HG02981 (cell line): Measurements from ENCODE around the gene HAPLN2.
"Not testable (repeated sequence)": the region's sequence is repeated elsewhere in the genome, so short reads cannot be mapped to it uniquely, and the experiment has no call there.

ENCODE experiments used
- ATAC-seq: cut with Tn5 transposase; IDR thresholded peaks from one replicate; pipeline ENCODE4 v1.9.1; 2021; ENCODE audit warnings: mild to moderate bottlenecking, moderate library complexity; ENCODE audit not compliant: unreplicated experiment

The HAPLN2 gene

DNA sequence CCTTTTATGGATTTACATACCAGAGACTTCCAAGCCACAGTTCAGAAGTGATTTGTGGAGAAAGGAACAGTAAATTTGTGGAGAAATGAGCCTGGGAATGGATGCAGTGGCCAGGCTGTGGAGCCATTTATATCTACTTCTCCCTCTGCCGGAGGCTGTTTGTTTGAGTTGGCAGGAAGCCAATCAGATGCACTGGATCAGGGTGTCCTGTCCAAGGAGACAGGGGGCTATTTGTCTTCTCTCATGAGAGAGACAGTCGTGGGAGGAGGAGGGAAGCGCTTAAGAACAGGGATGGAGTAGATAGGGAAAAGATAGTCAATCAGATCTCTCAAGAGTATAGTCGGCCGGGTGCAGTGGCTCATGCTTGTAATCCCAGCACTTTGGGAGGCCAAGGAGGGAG, 2.8 kb upstream of the HAPLN2 start:
- no peak for ATAC-seq

DNA sequence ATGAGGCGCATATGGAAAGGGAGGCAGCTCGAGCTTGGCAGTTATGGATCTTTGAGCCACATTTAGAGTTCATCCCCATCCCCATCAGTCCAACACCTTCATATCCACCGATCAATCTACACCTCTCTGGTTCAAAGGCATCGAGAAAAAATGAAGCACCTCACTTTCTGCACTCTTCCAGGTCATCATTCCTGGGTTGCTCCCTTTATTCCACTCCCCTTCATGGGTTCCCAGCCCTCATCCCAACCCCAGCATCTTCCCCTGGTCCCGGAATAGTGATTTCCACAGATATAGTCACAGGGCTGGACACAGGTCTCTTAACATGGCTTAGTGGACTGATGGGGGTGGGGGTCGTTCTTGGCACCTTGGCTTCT, 354 bp downstream of the HAPLN2 start:
- ATAC-seq, result no peak

DNA sequence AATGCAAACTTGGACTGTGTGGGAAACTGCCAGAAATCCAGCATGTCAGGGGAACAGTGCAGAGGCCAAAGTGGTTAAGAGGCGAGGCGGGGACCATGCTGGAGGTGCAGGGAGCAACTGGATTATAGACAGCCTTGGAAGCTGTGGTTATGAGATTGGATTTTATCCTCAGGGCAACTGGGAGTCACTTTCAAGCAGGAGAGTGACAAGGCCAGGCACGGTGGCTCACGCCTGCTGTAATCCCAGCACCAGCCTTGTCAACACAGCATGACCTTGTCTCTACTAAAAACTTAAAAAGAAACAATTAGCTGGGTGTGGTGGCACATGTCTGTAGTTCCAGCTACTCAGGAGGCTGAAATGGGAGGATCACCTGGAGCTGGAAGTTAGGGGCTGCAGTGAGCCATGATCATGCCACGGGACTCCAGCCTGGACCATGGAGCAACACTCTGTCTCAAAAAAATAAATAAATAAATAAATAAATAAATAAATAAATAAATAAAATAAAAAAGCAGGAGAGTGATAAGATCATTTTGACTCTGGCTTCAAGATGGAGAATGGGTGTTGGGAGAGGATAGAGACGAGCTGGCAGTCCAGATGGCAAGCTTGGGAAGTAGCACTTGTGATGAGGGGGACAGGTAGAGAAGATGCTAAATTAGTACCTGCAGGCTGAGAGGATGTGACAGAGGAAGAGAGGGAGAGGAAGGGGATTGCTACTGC, 3.5 kb downstream of the HAPLN2 start:
- no peak for ATAC-seq

DNA sequence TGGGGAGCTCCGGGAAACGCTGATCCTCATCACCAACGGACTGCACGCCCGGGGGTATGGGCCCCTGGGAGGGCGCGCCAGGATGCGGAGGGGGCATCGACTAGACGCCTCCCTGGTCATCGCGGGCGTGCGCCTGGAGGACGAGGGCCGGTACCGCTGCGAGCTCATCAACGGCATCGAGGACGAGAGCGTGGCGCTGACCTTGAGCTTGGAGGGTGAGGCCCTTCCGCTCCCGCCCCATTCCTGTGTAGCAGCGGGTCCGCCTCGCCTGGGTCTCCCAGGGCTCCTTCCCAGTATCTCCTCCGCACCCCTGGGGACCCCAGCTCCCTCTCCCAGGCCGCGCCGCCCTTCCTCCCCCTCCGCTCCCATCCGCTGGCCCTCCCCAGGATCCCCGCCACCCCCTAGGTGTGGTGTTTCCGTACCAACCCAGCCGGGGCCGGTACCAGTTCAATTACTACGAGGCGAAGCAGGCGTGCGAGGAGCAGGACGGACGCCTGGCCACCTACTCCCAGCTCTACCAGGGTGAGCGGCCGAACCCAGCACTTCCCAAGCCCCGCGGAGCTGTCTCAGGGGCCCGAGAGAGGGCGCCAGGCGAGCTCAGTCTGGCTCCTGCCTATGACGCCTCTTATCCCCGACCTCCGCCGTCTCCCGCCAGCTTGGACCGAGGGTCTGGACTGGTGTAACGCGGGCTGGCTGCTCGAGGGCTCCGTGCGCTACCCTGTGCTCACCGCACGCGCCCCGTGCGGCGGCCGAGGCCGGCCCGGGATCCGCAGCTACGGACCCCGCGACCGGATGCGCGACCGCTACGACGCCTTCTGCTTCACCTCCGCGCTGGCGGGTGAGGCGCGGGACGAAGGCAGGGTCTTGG, 5.0 kb downstream of the HAPLN2 start:
- no peak for ATAC-seq

DNA sequence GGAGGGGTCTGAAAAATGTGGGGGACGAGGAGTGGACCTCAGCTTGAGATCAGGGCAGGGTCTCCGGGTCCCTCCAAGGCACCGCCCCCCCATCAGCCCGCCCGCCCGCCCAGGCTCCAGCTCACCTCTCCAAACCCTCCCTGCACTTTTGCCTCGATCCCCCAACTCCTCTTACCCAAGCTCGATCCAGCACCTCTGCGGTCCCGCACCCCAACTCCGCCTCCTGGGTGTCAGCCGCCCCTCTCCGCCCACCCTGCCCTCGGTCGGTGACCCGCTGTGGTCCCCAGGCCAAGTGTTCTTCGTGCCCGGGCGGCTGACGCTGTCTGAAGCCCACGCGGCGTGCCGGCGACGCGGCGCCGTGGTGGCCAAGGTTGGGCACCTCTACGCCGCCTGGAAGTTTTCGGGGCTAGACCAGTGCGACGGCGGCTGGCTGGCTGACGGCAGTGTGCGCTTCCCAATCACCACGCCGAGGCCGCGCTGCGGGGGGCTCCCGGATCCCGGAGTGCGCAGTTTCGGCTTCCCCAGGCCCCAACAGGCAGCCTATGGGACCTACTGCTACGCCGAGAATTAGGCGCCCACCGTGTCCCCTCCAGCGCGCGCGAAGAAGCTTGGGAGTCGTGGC, 5.7 kb downstream of the HAPLN2 start:
- ATAC-seq, result no peak

DNA sequence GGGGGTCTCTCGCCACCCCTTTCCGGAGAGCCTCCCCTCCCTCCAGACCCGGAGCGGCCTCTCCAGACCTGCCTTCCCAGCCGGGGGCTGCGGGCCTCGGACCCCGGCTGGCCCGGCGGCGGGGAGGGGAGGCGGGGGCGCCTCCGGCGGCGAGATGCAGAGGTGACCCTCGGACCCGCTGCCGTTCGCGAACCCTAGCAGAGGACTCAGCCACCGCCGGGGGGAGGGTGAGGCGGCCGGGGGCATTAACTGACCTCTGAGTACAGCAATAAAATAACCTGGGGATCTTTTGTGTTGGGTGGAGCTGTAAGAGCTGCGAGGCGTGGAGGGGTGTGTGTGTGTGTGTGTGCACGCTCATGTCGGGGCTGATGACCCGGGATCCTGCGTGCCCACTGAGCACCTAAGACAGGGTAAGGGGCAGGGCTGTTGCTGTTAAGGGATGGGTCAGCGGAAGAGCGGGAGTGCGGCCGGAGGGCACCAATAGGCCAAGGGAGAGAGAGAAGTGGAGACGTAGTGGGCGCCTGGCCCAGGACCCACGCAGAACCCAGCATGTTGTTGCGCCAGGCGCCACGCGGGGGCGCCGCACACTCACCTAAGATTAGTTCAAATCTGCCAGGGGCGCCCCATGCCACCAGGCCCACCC, 6.3 kb downstream of the HAPLN2 start:
- ATAC-seq, result no peak

DNA sequence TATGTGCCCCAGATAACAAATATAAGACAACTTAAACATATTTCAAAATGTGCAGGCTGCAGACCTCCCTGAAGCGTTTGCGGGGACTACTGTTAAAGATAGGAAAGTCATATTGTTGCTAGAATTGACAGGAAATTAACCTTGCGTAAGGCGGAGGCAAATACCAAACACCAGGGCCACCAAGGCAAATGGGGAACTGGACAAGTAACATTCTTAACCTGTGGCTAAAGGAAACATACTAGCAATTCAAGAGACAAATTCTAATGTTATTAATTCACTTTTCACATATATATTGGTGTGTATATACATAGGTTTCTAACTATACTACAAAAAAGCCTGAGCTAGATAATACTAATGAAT, 6.8 kb downstream of the HAPLN2 start:
- no peak for ATAC-seq

DNA sequence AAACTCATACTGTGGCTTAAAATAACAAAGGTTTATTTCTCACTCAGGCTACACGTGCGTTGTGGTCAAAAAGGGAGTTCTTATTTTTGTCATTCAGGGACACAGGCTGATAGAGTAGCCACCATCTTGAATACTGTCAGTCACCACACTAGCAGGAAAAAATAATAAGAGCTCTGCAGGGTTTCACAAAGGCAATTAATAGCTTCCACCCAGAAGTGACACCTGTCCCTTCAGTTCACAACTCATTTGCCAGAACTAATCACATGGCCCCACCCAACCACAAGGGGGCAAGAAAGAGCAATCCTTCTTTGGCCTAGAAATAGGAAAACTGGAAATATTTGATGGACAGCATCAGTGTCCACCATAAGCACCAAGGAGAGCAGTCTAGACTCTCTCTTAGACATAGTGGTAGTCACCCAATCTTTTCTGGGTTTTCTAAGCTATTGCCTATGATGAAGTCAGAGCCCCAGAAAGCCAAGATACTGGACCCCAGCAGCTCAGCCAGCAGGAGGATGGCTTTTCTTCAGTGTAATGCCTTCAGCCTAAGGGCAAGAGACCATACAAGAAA, 8.2 kb downstream of the HAPLN2 start:
- no peak for ATAC-seq

DNA sequence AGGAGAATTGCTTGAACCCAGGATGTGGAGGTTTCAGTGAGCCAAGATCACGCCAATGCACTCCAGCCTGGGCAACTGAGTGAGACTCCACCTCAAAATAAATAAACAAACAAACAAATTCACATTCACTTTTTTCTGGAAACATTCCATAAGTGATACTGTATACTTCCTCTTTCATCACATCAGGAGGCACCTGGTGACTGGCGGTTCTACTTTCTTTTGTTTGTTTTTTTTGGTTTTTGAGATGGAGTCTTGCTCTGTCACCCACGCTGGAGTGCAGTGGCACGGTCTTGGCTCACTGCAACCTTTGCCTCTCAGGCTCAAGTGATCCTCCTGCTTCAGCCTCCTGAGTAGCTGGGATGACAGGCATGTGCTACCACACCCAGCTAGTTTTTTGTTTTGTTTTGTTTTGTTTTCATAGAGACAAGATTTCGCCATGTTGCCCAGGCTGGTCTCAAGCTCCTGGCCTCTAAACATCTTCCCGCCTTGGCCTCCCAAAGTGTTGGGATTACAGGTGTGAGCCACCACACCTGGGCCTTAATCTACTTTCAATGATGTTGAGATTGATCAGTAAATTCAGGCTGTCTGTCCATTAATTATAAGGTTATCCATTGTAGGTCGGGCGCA, 10.7 kb downstream of the HAPLN2 start:
- ATAC-seq, result no peak

DNA sequence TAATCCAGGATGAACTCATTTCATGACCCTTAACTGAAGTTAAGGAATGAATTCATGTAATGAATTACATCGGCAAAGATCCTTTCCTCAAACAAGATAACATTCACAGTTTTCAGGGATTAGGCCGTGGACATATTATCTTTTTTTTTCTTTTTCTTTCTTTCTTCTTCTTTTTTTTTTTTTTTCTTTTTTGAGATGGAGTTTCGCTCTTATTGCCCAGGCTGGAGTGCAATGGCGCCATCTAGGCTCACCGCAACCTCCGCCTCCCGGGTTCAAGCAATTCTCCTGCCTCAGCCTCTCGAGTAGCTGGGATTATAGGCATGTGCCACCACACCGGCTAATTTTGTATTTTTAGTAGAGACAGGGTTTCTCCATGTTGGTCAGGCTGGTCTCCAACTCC, 11.9 kb downstream of the HAPLN2 start:
- ATAC-seq, result not testable (repeated sequence)

DNA sequence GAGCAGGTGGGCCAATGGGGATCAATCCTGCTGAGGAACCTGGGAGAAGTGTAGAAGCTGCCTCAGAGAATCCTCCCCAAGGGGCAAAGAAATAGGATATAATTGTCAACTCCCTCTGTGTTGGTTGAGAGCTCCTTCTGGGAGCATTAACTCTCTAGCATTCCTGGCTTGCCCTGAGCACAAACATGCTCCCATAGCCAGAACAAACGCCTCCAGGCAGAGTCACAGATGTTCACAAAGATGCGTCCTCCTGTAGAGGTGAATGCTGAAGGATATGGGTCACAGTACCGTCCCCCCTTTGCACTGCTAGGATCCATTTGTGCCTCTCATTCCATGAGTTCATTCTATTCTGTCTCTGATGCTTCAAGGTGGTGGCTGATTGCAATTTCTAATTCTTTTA, 13.1 kb downstream of the HAPLN2 start:
- ATAC-seq, result no peak

DNA sequence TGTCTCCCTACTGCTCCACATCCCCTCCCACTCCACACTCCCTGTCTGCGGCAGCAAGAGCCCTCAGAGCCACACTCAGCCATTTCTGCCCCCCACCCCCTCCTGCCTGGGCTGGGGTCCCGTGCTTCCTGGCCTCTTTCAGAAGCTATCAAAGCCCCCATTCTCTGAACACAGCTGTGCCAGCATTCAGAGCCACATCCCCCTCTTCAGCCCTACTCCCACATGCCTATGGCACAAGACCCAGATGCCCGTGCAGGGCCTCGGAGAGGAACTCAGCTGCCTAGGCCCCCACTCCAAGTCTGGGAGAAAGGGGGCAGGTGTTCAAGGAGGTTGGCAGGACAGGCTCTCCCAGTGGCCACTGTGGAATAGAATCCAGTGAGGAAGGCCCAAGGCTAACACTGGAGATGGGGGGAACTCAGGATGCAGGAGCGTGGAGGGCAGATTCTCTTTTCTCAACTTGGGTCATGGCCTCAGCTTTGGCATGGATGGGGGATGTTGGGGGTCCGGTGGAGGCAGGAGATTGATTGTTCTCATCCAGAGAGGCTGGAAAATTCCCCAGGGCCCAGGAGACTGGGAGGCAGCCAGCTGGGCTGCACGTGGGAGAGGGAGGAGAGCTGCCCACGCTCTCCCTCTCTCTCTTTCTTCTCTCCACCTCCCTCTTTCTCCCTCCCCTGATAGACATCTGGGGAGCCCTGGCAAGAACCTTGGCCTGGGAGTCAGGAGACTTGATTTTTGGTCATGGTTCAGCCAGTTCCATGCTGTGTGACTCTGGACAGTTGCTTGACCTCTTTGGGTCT, 19.2 kb downstream of the HAPLN2 start:
- no peak for ATAC-seq

DNA sequence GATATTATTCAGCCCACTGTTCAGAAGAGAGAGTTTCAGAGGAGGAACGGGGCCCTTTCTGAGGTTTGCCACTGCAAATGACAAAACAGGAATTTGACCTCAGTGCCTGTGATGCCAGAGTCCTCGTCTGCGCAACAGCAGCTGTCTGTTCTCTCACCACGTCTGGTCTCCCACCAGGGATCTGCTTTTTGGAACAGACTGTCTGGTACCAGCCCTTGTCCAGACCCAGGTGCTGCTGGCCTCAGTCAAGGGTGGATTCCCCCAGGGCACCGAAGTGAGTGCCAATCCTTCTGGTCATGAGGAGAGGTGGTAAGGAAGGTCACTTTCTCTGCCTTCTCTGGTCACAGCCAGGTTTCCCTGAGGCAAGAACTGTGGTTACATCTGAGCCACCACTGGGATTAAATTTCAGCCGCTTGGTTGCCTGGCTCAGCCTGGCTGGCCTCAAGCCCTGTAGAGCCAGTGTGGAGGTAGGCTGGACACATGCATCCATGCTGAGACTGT, 20.4 kb downstream of the HAPLN2 start:
- ATAC-seq, result no peak

DNA sequence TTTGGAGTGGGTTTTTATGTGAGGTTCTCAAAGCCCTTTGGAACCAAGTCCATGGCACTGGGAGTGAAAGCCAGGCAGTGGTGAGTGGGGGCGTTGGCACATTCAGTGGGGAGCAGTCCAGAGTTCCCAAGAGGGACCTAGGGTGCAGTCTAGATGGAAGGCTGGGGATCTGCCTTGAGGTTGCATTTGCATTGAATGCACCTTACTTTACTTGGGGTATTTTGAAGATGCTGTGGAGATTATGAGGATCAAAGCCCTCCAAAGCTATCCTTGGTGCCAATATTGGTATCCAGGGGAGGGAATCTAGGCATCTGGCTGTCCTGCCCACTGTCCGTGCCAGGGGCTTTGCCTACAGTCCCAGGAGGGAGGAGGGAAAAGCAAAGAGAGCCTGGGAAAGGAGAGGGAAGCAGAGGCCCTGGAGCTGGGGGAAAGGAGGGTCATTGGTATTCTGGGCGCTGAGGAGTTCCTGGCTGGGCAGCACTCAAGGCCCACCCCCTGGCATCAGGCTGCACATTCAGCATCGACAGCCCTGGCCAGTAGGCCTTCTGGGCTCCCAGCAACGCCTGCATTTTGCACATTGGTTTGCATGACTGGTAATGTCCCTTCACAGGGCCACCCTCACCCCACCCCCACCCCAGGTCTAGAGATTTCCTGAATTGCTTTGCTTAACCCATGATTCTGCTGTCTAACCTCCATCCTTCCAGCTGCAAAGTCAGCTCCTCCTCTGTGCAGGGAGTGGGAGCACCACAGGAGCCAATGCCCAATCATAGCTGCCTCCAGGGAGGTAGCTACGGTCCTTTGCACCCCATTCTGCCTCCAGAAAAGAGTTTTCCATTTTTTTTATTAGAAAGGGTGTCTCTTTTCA, 21.9 kb downstream of the HAPLN2 start:
- no peak for ATAC-seq

DNA sequence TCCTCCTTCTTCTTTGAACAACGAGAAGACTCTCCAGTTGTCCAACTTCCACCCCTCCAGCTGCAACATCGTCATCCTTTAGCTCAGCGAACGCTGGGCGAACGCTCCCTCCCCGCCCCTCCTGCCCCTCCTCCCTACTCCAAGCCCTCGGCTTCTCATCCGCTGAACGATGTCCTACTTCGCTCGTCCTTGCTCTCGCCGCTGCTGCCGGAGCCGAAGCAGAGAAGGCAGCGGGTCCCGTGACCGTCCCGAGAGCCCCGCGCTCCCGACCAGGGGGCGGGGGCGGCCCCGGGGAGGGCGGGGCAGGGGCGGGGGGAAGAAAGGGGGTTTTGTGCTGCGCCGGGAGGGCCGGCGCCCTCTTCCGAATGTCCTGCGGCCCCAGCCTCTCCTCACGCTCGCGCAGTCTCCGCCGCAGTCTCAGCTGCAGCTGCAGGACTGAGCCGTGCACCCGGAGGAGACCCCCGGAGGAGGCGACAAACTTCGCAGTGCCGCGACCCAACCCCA, 22.6 kb downstream of the HAPLN2 start, which contains the start of gene BCAN:
BCAN (plus strand) TSS at position 357 of the 504 bp plus-strand sequence. CDS start 3,938 bp downstream, outside the sequence.
- ATAC-seq, result no peak

DNA sequence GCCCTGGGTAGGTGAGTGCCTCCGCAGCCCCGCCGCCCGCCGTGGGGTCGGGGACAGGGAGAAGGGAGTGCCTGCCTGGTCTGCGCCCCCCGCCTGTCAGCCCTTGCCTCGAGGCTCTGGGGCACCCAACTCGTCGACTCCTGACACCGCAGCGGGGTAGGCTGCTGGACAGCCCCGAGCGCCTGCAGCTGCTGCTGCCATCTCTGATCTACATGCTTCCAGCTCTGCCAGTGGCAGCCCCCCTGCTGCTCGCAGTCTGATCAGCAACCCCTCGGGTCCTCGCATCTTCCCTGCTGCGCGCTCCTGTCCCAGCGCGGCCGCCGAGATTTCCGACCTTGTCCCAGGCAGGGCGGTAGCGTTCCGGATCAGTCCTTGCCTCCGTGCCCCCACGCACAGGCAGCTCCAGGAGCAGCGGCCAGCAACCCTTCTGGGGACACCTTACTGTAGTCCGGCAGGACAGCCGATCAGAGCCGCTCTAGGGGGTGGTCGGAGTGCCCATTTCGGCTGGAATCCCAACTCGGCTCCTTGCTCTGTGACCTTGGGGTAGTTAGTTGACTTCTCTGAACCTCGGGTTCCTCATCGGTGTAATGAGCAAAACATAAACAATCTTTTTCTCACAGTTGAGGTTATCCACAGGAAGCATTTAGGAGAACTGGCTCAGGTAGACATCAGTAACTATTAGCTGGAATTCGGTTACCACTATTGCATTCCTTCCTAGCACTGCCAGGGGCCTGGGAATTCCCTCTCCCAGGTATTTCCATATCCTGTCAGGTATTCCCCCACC, 23.2 kb downstream of the HAPLN2 start:
- ATAC-seq, result no peak

DNA sequence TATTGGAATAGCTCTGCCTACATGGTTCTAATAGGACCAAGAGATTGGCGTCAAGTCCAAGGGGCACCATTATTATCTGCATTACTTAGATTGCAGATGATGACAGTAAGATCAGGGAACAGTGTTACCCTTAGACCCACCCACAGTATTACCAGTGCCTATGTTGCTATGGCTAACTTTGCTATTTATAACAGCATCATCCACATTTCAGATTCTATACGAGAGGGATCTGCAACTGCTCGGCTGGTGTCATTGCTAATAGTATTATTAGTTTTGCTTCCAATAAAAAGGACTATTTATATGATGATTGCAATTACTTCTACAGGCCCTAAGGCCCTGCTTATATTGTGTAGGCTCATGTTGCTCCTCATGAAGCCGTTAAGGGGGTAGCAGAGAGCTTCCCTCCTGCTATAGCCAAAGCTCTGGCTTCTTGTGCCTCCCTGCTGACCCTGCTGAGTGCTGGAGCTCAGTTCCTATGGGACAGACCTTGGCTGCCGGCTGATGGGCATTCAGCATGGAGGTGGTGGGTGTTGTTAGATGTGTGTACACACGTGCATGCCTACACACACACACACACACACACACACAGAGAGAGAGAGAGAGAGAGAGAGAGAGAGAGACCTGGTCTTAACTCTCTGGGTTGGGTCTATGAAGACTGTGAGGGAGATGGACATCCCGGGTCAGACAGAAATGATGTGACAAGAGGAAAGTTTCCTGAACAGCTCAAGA, 24.0 kb downstream of the HAPLN2 start:
- ATAC-seq, result no peak
